CD4-positive, alpha-beta T cell treated with Interleukin-15 for 4 hours (primary cell): ENCODE measurements around the gene NDUFAF5.

Experiments
- DNase-seq: peaks from one replicate; pipeline ENCODE4 v3.0.0-alpha.2; 2020; ENCODE audit warnings: low spot score

Gene NDUFAF5

DNA sequence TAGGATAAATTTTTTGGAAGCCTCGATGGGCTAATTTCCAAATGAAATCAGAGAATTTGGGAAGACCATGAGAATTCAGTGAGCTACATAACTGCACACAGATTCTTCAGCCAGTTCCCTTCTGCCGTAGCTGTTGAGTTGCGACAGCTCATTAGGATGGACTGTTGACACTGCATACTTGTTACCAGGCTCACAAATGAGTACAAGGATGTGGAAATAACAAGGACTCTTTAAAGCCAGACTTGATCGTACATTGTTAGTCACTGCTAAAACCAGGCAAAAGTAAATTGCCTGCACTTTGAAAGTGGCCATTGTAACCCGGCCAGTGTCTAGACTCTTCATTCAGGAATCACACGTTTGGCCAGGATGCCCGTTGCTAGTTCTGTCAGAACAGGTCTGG, 37.0 kb downstream of the NDUFAF5 start:
- no peak for DNase-seq

DNA sequence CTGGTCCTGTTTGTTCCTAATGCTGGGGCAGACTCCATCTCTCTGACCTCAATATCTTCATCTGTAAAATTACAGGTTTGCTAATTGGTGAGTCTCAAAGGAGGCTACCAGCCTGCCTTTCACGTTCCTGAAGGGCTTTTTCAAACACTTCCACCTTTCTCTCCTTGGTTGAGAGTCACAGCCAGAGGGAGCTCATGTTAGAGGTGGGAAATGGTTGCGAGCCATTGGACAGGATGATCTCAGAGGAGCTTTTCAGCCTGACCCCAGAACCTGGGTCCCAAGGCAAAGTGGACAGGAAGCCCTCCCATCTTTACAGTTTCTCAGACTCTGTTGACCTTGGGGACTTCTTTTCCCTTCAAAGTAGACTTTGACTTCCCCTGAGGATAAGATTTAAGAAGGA, 37.6 kb downstream of the NDUFAF5 start:
- no peak for DNase-seq

DNA sequence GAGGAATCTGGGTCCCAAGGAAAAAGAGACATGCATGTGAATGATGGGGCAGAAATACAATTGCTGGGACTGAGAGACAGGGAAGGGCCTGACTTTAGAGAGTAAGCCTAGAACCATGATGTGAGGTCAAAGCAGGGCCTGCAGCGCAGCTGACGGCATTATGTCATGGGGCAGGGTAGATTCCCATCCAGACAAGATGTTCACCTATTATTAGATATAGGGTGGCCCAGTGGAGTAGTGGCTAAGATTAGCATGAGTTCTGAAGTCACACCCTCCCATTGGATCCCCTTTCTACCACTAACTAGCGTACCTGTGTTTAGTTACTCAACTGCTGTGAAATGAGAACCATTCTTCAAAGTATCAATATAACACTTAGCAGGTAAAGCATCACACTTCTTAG, 39.6 kb downstream of the NDUFAF5 start:
- no peak for DNase-seq

DNA sequence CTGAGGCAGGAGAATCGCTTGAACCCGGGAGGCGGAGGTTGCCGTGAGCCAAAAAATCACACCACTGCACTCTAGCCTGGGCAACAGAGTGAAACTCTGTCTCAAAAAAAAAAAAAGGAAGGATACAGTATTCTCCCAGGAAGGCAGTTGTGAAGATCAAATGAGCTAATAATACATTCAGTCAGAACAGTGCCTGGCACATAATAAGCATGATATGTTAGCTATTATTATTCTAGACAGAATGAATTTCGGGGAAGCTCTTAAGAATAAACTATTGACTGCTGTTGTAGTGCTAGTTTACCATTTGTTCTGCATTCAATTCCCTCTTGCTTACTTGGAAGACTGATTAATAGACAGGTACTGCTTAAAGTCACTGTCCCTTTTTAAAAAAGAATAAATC, 40.6 kb downstream of the NDUFAF5 start:
- DNase-seq, result no peak

DNA sequence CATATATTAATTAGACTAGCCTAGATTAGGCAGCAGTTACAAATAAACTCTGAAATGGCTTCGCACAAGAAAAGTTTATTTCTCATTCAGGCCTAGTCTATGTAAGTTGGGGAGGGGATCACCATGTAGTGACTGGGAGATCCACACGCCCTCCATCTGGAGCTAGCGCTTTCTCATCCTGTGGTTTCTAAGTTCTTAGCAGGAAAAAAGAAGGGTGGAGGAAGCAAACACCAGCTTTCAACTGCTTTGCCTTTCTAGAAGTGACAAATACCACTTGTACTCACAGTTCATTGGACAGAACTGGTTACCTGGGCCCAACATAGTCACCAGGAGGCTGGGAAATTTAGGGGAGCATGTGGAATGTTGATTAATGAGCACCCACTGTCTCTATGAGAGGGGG, 46.6 kb downstream of the NDUFAF5 start:
- DNase-seq, result no peak

DNA sequence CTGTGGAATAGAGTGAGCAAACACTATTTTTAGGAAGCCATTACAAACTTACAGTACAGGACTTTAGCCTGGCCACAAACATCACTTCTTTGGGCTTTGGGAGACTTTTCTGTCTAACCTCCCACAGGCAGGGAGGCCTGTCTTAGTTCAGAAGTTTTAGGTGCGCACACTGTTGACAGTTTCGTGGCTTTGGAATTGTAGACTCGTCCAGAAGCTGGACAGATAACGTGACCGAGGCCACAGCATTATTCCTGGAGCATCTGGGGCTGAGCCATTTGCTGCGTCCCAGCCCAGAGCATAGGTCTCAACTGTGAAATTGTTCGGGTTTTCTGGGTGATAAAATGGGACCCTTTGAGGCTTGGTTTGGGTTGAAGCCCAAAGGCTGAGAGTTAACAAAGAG, 53.8 kb downstream of the NDUFAF5 start:
- DNase-seq, result no peak

DNA sequence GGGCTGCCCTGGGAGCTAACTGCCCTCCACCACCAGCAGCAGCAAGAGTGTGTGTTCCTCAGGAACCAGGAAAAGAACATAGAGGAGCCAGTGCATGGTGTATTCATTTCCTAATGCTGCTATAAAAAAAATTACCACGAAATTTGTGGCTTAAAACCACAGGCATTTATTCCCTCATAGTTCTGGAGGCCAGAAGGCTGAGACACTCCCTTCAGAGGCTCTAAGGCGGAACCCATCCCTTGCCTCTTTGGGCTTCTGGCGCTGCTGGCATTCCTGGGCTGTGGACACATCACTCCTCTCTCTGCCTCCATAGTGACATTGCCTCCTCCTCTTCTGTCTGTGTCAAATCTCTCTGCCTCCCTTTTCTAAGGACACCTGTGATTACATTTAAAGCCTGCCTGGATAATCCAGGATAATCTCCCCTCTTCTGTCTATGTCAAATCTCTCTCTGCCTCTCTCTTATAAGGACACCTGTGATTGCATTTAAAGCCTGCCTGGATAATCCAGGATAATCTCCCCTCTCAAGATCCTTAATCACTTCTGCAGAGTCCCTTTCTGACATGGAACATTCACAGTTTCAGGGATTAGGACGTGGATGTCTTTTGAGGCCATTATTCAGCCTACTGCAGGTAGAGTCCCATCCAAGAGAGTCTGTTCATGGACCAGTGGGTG, 54.7 kb downstream of the NDUFAF5 start:
- DNase-seq, result no peak

DNA sequence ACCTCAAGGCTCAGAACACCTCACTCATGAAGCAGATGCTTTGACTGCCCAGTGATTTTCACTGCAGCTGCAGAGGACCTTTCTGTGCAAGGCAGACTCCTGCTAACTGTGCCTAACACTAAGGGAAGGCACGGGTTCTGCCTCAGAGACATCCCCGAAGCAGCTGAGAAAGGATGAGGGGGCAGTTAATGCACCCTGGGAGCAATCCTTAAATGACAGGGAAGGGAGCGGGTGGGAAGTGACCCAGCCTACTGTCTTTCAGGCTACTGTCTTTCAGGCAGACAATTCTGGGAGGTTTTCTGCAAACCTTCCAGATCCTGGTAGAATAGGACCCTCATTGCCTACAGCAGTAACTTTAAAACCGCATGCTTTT, 55.3 kb downstream of the NDUFAF5 start:
- no peak for DNase-seq

DNA sequence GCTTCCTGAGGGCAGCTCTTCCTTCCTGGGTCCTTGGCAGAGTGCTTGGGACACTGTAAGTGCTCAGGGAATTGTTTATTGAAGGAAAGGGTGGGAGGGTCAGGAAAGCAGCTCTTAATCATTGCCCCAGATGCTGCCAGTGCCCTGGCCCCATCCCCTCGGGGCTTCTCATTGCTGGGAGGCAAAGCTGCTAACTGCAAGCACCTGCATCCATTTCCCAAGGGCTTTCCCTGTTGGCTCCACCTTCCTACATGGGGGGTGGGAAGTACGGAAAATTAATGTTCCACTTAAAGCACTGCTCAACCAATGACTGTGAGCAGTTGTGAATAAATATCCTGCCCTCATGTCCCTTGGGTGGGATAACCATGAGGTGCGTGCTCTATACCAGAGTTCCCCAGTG, 56.4 kb downstream of the NDUFAF5 start:
- no peak for DNase-seq

DNA sequence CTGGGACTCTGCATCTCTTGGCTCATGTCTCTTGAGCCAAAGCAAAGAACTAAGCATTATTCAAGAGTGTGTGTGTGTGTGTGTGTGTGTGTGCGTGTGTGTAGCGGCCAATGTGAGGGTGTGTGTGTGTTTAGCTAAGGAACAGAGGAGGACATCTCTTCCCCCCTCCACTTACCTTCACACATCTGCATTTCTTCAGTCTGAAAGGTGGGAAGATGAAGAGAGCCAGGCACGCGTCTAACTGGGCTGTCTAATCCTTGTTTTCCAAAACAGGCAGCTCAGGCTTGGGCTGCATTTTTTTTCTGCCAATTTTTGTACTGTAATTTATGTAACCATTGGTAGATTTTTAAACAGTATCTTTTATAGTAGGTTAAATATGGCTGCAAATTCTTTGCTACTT, 59.5 kb downstream of the NDUFAF5 start:
- no peak for DNase-seq

DNA sequence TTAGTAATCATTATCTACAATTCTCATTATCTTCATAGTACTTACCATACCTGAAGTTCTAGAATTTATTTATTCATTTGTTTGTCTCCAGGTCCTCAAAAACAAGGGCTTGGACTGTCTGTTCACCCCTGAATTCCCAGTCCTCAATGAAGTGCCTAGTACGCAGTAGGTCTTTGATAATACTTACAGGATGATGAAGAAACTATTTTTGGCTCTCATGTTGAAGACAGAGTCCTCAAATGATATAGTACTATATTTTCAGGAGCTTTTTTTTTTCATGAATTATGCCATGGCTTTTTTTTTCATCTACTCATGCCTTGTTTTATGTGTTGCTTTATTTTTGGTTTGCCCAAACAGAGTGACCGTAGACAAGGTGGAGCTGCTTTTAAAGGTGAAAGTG, 66.5 kb downstream of the NDUFAF5 start:
- DNase-seq, result no peak

DNA sequence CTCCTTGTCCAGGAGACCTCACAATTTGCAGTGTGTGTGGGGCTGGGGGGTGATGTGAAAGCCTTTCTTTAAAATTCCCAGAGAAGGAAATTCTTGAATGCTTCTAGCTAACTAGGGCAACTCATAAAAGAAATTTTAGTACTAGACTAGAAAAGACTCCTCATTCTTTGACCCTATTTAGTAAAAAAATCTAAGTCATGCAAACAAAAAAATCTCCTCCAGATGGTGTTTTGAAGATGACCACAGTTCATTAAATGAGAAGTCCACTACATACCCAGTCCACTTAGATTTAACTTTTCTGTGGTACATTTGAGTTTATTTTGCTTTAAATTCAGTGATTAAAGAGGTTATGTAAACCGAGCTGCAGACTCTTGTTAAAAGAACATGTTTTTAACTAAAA, 67.5 kb downstream of the NDUFAF5 start:
- DNase-seq, result no peak

DNA sequence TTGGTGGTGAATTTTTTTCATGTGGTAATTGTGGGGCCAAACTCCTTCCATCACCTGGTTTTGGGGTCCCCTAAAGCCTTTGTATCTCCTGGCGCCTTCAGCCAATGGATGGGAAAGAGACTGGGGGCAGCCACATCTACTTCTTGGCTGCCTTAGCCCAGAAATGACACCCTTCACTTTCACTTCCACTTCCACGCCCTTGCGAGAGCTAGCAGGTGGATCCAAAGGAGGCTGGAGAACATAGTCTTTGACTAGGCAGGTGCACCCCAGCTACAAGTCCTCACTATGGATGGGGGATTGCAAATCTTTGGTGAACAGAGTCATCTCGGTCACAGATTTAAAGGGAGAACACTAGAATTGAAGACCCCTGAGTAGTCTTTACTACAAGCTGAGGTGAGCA, 70.8 kb downstream of the NDUFAF5 start:
- no peak for DNase-seq

DNA sequence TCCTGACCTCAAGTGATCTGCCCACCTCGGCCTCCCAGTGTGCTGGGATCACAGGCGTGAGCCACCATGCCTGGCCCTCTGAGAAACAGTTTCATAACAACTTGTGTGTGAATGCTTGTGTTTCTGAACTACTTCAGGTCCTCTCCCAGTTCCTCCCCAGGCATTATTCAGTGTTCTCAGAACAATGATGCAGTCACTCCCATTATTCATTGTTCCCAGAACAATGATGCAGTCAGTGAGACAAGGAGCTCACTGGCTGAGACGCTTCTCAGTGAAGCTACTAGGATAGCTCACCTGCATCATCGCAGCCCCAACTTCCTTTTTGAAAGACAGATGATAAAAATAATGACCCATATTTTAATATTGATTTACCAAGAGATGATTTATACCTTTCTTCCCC, 71.5 kb downstream of the NDUFAF5 start:
- DNase-seq, result no peak

DNA sequence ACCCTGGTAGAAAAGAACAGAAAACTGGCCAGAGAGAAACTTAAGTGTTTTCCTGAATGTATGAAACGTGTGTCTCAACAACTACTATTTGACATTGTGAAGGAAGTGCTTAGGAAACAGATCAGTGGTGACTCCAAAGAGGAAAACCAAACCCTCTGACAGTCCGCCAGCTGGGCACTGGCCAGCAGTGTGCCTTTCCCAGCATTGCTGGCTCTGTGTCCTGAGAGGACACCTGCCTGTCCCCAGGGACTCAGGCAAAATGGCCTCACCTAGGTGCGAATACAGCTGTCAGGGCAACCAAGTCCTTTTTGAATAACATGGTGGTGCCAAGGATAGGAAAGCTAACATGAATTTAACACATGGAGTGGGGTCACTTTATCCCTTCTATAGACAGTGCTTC, 72.5 kb downstream of the NDUFAF5 start:
- no peak for DNase-seq

DNA sequence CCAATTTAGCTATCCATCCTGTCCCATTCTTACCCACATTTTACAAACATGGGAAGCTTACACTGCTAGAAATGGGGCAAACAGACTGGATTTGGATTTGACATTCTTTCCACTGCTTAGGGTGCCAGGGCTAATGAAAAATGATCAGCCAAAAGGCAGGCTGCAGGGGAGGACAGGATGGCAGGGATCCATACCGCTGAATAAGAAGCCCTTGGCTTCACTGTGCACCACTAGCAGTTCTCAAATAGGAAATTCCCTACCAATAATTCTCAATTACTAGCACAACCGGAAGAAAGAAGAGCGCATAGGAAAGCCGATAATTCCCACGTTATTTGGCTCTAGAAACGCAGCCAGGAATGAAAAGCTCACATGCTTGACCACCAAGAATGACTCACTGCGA, 73.1 kb downstream of the NDUFAF5 start:
- no peak for DNase-seq

DNA sequence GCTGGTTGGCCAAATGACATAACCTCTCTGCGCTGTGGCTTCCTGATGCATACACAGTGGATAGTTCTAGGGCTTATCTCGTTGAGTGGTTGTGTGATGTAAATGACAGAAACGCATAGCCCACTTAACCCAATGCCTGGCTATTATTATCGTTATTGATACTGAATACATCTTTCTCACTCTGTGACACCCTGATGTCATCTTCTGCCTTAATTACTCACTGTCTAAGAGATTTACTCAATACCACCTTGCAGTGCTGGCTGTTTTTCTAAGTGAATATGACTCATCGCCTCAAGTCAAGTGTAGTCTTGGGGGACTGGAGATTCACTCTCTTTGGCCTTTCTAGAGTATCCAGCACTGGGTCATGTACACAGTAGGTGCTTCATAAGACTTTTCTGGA, 73.6 kb downstream of the NDUFAF5 start:
- no peak for DNase-seq

DNA sequence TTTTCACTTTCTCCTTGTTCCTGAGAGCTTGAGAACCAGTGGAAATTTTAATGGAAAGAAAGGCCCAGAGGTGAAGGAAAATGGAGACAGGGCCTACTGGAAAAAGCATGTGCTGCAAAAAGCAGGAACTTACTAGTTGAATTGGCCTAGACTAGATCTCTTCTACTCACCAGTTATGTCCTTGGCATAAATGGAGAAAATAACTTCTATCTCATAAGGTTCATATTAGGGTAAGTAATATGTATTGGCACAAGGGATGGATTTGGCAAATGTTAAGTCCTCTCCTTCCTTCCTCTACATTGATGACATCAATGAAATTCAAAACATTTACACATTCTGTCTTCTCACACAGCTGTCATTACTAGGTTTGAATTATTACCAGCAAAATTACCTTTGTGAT, 74.0 kb downstream of the NDUFAF5 start:
- DNase-seq, result no peak

DNA sequence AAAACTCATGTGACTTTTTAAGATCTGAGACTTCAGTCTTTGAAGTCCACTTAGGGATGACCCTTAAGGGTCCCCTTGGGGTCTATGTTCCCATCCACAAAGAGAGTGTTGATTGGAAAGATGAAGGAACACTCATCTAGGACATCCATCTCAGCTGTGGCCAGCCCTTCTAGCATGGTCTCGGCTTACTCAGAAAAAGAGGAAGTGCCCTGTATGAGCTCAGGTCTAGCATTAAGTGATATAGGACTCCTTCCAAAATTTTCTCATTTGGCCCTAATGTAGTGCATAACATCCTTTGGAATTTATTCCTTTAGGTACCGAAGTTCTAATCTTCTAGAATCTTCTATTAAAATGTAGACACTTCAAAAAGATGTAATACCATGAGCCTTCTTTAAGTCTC, 77.4 kb downstream of the NDUFAF5 start:
- DNase-seq, result no peak

DNA sequence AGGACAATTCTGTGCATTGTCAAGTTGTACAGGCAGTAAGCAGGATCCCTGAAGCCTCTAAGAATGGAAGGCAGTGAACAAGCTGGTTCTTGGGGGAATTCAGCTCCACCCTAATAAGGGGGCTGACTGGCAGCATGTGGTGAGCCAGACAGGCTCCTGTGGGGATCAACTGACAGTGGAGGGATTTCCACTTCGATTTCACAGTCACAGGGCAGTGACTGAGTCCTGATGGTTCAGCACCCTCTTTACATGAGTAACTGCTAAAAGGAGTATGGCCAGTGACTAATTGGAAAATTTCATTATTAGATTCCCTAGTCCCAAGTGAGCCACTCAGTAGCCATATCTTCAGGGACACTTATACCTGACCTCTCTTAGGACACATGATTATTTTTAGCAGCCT, 78.4 kb downstream of the NDUFAF5 start:
- DNase-seq, result no peak

DNA sequence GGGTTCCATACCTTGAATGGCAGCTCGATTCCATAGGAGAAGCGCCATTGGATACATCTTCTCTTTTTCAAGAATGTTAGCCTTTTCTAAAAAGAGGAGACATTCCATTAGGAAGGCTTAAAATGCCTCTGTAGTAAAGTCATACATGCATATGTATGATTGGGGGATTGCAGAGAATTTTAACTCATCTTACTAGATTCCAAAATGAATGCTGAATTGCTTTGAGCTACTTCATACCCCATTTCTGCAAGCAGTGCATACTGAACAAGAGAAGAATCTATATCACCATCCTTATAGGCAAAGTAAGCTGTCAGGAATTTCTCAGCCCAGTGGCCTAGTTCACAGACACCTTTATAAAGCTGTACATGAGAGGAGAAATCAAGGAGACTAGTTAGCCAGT, 80.3 kb downstream of the NDUFAF5 start:
- DNase-seq, result no peak

DNA sequence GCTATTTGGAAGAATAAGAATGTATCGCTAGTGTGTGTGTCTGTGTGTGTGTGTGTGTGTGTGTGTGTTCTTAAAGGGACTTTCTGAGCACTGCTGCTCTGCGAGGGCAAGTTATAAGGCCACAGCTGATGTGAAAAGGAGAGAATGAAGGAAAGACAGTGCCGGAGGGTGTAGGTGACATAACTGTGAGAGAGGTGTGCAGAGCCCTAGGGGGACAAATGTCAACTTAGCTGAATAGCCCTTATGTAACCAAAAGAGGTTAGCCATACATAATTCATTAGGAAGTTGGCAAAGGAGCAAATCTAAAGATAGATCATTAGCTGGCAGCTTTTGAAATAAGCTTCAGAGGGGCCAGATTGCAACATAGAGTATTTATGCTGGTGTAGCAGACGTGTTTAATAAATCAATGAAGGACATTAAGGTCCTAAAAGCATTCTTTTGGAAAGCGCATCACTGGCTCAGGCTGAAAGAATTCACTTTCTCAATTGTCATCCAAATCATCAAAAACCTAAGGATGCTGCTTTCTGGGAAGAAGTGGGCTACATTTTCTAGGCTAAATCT, 81.0 kb downstream of the NDUFAF5 start:
- DNase-seq, result no peak

DNA sequence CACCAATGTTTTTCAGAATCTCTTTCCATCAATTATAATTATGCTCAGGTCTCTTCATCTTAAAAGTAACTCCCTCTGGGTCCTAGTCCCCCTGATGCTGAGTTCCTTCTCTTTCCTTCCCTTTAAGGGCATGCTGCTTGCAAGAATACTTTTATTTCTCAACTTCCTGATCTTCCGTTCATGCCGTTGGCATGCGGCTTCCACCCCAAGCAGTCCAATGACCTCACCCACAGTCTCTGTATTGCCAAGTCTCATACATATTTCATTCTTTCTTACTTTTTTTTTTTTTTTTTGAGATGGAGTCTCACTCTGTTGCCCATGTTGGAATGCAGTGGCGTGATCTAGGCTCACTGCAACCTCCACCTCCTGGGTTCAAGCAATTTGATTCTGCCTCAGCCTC, 83.5 kb downstream of the NDUFAF5 start:
- no peak for DNase-seq

DNA sequence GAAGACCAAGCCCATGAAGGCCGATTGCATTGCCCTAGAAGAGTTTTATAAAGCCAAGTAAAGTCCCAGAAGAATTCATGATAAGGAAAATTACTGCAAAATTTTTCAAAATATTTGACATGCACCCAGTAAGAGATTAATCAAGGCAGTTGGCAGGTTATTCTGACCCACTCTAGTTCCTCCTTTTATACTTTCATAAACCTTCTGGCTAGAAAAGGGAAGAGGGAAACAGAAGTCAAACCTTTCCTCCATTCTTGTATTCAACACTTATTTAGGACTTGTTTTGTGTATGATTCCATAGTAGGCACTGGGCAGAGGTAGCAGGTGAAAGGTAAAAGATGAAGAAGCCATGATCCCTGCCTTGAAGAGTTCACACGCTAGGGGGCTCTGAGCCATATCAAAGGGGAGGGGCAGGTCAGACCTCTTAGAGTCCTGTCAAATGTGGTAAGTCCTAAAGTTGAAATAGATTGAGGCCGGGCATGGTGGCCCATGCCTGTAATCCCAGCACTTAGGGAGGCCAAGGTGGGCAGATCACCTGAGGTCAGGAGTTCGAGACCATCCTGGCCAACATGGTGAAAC, 85.4 kb downstream of the NDUFAF5 start:
- no peak for DNase-seq
